K562 (cell line): ENCODE results near the gene SPNS1.

ENCODE experiments used
- CREM ChIP-seq: IDR thresholded peaks from 2 replicates; pipeline ENCODE4 v1.6.1; 2014; ENCODE audit warnings: antibody characterized with exemption, low read depth
- SP2 ChIP-seq: IDR thresholded peaks from 2 replicates; pipeline ENCODE4 v1.6.1; 2011; ENCODE audit warnings: mild to moderate bottlenecking, low read depth, low read length, moderate library complexity; ENCODE audit not compliant: poor library complexity, severe bottlenecking; ENCODE audit errors: extremely low read depth
- TBP ChIP-seq: optimal IDR thresholded peaks from 2 replicates; pipeline ENCODE3; 2011; ENCODE audit warnings: low read depth, low read length, improper control_type of control experiment
- ZBTB26 ChIP-seq: fragments of 450-650 bp; formaldehyde crosslinking; IDR thresholded peaks from 2 replicates; pipeline ENCODE4 v1.4.0; 2022; ENCODE audit warnings: missing genetic modification characterization
- ZNF583 ChIP-seq: fragments of 250-450 bp; sonication (Bioruptor Pico); IDR thresholded peaks from 2 replicates; pipeline ENCODE4 v1.4.0; 2020

- TF ChIP-seq ZNF583 (CRISPR knock-in tag) (no peak), ZBTB26 (CRISPR knock-in tag) (no peak), CREM (no peak), TBP (no peak), SP2 (no peak)
These were observed 10.1 kb upstream of the SPNS1 start for GRCh38 chr16:28964496-28964895.
